H1 (cell line): ENCODE results near the gene PIK3R3. TPM values are rescaled to one million over a fixed set of nuclear protein-coding genes. Genes with fewer than 3 reads are reported as not detected.

ENCODE experiments used
- CTCF ChIA-PET: fragments of 300-600 bp; sonication (Branson Sonifier 250); formaldehyde crosslinking; loops from one replicate; lab custom pipeline; 2021; ENCODE audit not compliant: partially characterized antibody; lab: Charles Lee
- POLR2A ChIA-PET: fragments of 300-600 bp; sonication (Branson Sonifier 250); formaldehyde crosslinking; loops from one replicate; lab custom pipeline; 2021; ENCODE audit warnings: inconsistent platforms; ENCODE audit not compliant: partially characterized antibody; lab: Charles Lee
- DNase-seq, 2 experiments: peaks; one replicate each; pipeline versions ENCODE4 v3.0.0 to v3.0.0-alpha.2; 2010 to 2022; ENCODE audit warnings: low spot score in 2 of 2, low read depth in 1 of 2, mixed read lengths in 1 of 2
- FAIRE-seq: peaks from 2 replicates; lab custom pipeline; 2011; peaks lifted over from hg19 to GRCh38; lab: Jason Lieb, UNC
- H2AFZ ChIP-seq: 2 replicates; pipeline ENCODE4 v1.8.1; 2012; ENCODE audit warnings: low read length, inconsistent platforms
- H2AK5ac ChIP-seq: 2 replicates; pipeline ENCODE4 v1.6.1; 2013; ENCODE audit warnings: low read depth, low read length
- H2BK120ac ChIP-seq: replicated peaks from 2 replicates; pipeline ENCODE3; 2013; ENCODE audit warnings: low read depth, low read length, inconsistent platforms
- H2BK12ac ChIP-seq: 2 replicates; pipeline ENCODE4 v1.6.1; 2013; ENCODE audit warnings: low read depth, low read length
- H2BK15ac ChIP-seq: 2 replicates; pipeline ENCODE4 v1.6.1; 2013; ENCODE audit warnings: low read length
- H2BK20ac ChIP-seq: 2 replicates; pipeline ENCODE4 v1.6.1; 2013; ENCODE audit warnings: low read length
- H2BK5ac ChIP-seq: 2 replicates; pipeline ENCODE4 v1.6.1; 2013; ENCODE audit warnings: low read depth, low read length
- H3K14ac ChIP-seq: 2 replicates; pipeline ENCODE4 v1.6.1; 2013; ENCODE audit warnings: inconsistent platforms; ENCODE audit not compliant: insufficient read length
- H3K18ac ChIP-seq: 2 replicates; pipeline ENCODE4 v1.6.1; 2013; ENCODE audit warnings: low read length; ENCODE audit errors: extremely low read depth
- H3K23ac ChIP-seq: 2 replicates; pipeline ENCODE4 v1.6.1; 2013; ENCODE audit warnings: inconsistent platforms; ENCODE audit not compliant: insufficient read length
- H3K23me2 ChIP-seq: 2 replicates; pipeline ENCODE4 v1.6.1; 2013; ENCODE audit warnings: low read depth, low read length
- H3K27ac ChIP-seq: 2 replicates; pipeline ENCODE4 v1.6.1; 2011; ENCODE audit warnings: low read depth, low read length, inconsistent platforms
- H3K27me3 ChIP-seq, 4 experiments: replicated peaks in 1 of 4; 1 replicate in 1 of 4; 2 replicates in 3 of 4; pipeline versions ENCODE4 v1.6.1 to v1.8.1; 2011 to 2013; ENCODE audit warnings: low read length in 3 of 4, mild to moderate bottlenecking in 3 of 4, inconsistent platforms in 2 of 4, mixed read lengths in 2 of 4, moderate library complexity in 1 of 4; ENCODE audit not compliant: control insufficient read depth in 3 of 4, insufficient read depth in 3 of 4; ENCODE audit errors: extremely low read depth in 1 of 4
- H3K36me3 ChIP-seq, 4 experiments: 2 replicates each; pipeline versions ENCODE4 v1.6.1 to v1.8.1; 2011 to 2013; ENCODE audit warnings: mild to moderate bottlenecking in 4 of 4, low read length in 3 of 4, moderate library complexity in 2 of 4, control low read depth in 1 of 4, inconsistent platforms in 1 of 4; ENCODE audit not compliant: insufficient read depth in 4 of 4, control insufficient read depth in 2 of 4
- H3K4ac ChIP-seq: replicated peaks from 2 replicates; pipeline ENCODE3; 2013; ENCODE audit warnings: low read length, low read depth, mixed read lengths, inconsistent platforms; ENCODE audit not compliant: insufficient read length
- H3K4me1 ChIP-seq, 4 experiments: replicated peaks in 1 of 4; 1 replicate in 1 of 4; 2 replicates in 3 of 4; pipeline versions ENCODE4 v1.6.1 to v1.8.1; 2011 to 2013; ENCODE audit warnings: low read length in 3 of 4, inconsistent platforms in 2 of 4, mixed read lengths in 1 of 4; ENCODE audit not compliant: insufficient read depth in 4 of 4, control insufficient read depth in 3 of 4
- H3K4me2 ChIP-seq, 2 experiments: 2 replicates each; pipeline versions ENCODE4 v1.6.1 to v1.8.1; 2011 to 2013; ENCODE audit warnings: low read depth in 2 of 2, low read length in 2 of 2, control low read depth in 1 of 2, inconsistent platforms in 1 of 2, mild to moderate bottlenecking in 1 of 2; ENCODE audit not compliant: insufficient read depth in 1 of 2
- H3K4me3 ChIP-seq, 4 experiments: fragments of 200-600, 300-600 bp in 1 of 4; sonication (generic), shearing (Covaris generic), sonication (Bioruptor Twin) in 1 of 4; 2 replicates each; pipeline versions ENCODE4 v1.5.1 to v1.8.1; 2011 to 2016; ENCODE audit warnings: low read length in 4 of 4, low read depth in 3 of 4, control low read depth in 2 of 4, inconsistent platforms in 2 of 4, mild to moderate bottlenecking in 2 of 4, mixed read lengths in 1 of 4, moderate library complexity in 1 of 4; ENCODE audit not compliant: insufficient read depth in 2 of 4; ENCODE audit errors: extremely low read depth in 1 of 4
- H3K56ac ChIP-seq: replicated peaks from 2 replicates; pipeline ENCODE3; 2013; ENCODE audit warnings: low read depth, mild to moderate bottlenecking, mixed read lengths, low read length, inconsistent platforms; ENCODE audit not compliant: insufficient read length
- H3K79me1 ChIP-seq: 2 replicates; pipeline ENCODE4 v1.6.1; 2013; ENCODE audit warnings: low read depth, low read length, control low read depth
- H3K79me2 ChIP-seq, 2 experiments: 2 replicates each; pipeline versions ENCODE4 v1.6.1 to v1.8.1; 2012 to 2013; ENCODE audit warnings: low read length in 2 of 2, mild to moderate bottlenecking in 2 of 2, inconsistent platforms in 1 of 2; ENCODE audit not compliant: insufficient read depth in 2 of 2, control insufficient read depth in 1 of 2
- H3K9ac ChIP-seq, 4 experiments: replicated peaks in 1 of 4; 1 replicate in 1 of 4; 2 replicates in 3 of 4; pipeline versions ENCODE4 v1.6.1 to v1.8.1; 2011 to 2013; ENCODE audit warnings: low read depth in 3 of 4, low read length in 3 of 4, control low read depth in 2 of 4, mild to moderate bottlenecking in 2 of 4, moderate library complexity in 2 of 4, inconsistent platforms in 1 of 4; ENCODE audit errors: extremely low read depth in 1 of 4
- H3K9me3 ChIP-seq, 2 experiments: 2 replicates each; pipeline versions ENCODE4 v1.6.1 to v1.8.1; 2012 to 2013; ENCODE audit warnings: mild to moderate bottlenecking in 2 of 2, moderate library complexity in 2 of 2, control low read depth in 1 of 2, inconsistent platforms in 1 of 2, low read depth in 1 of 2, low read length in 1 of 2, mixed read lengths in 1 of 2; ENCODE audit not compliant: insufficient read depth in 2 of 2
- H4K20me1 ChIP-seq, 2 experiments: replicated peaks in 1 of 2; 2 replicates each; pipeline versions ENCODE3 to v1.8.1; 2011 to 2013; ENCODE audit warnings: inconsistent platforms in 2 of 2, low read length in 2 of 2, mild to moderate bottlenecking in 1 of 2; ENCODE audit not compliant: insufficient read depth in 2 of 2, control insufficient read depth in 1 of 2
- H4K5ac ChIP-seq: 2 replicates; pipeline ENCODE4 v1.6.1; 2013; ENCODE audit warnings: low read length, low read depth, mixed read lengths, inconsistent platforms; ENCODE audit not compliant: insufficient read length
- H4K8ac ChIP-seq: 2 replicates; pipeline ENCODE4 v1.8.0; 2013; ENCODE audit warnings: mild to moderate bottlenecking, moderate library complexity, low read length, inconsistent platforms; ENCODE audit not compliant: insufficient read depth; ENCODE audit errors: extremely low read depth
- H4K91ac ChIP-seq: replicated peaks from 2 replicates; pipeline ENCODE3; 2013; ENCODE audit warnings: low read length, mixed read lengths, inconsistent platforms; ENCODE audit not compliant: insufficient read length
- ATF2 ChIP-seq: IDR thresholded peaks from 2 replicates; pipeline ENCODE4 v1.6.1; 2012; ENCODE audit warnings: low read length, inconsistent platforms
- CBX8 ChIP-seq: fragments of 300-800, 300-1000 bp; sonication (generic); IDR thresholded peaks from 2 replicates; pipeline ENCODE4 v1.7.1; 2016; ENCODE audit warnings: low read depth, low read length, borderline replicate concordance
- EP300 ChIP-seq, 2 experiments: IDR thresholded peaks; 1 replicate in 1 of 2; 2 replicates in 1 of 2; pipeline ENCODE4 v1.6.1; 2011 to 2012; ENCODE audit warnings: low read depth in 2 of 2, low read length in 2 of 2, mild to moderate bottlenecking in 2 of 2, borderline replicate concordance in 1 of 2, inconsistent platforms in 1 of 2, moderate library complexity in 1 of 2
- RAD21 ChIP-seq, 2 experiments: IDR thresholded peaks in 1 of 2; conservative IDR thresholded peaks in 1 of 2; 2 replicates each; pipeline ENCODE4 v1.6.1; 2011; ENCODE audit warnings: low read depth in 2 of 2, low read length in 2 of 2, improper control_type of control experiment in 1 of 2, inconsistent platforms in 1 of 2, mild to moderate bottlenecking in 1 of 2, moderate library complexity in 1 of 2
- TBP ChIP-seq: IDR thresholded peaks from 2 replicates; pipeline ENCODE4 v1.6.1; 2011; ENCODE audit warnings: low read depth, low read length, improper control_type of control experiment
- YY1 ChIP-seq: IDR thresholded peaks from 2 replicates; pipeline ENCODE4 v1.6.1; 2011; ENCODE audit warnings: low read depth, mild to moderate bottlenecking, low read length
- WGBS, 2 experiments: shearing (Covaris generic) in 1 of 2; methylation state at CpG; one replicate each; pipeline versions ENCODE4 v1.1.6 to v1.1.7; 2013 to 2015; ENCODE audit warnings: low lambda C conversion rate in 2 of 2, mixed read lengths in 2 of 2, inconsistent platforms in 1 of 2, low coverage in 1 of 2, missing lambda C conversion rate in 1 of 2; ENCODE audit not compliant: insufficient replicate concordance in 2 of 2, insufficient coverage in 1 of 2, insufficient read length in 1 of 2; ENCODE audit errors: extremely low coverage in 1 of 2, missing lambda C conversion rate in 1 of 2; 5-methylcytosine and 5-hydroxymethylcytosine counted together
- polyA plus RNA-seq, 7 experiments: library from polyadenylated mRNA; depleted of rRNA in 3 of 7; stranded (reverse) in 5 of 7; unstranded in 2 of 7; fragments of >200 nt in 5 of 7; fragments of 200-250 nt in 2 of 7; gene quantifications; 1 replicate in 5 of 7; 2 replicates in 1 of 7; 4 replicates in 1 of 7; pipeline versions ENCODE4 v1.2.1 to v1.2.3, GENCODE V29; 2011 to 2013; ENCODE audit warnings: missing spikeins in 2 of 7, mixed read lengths in 2 of 7
- total RNA-seq: library from RNA; stranded (reverse); fragmentation: NEBNext Ultra II Directional; extraction: Animal tissue kit (Norgen Biotek cat#: 25700); gene quantifications from 2 replicates; pipeline ENCODE4 v1.2.1, GENCODE V29; 2021

Gene PIK3R3
- total and polyA plus RNA-seq, 2 of the 8 experiments (the other 6 are each of a cell fraction or from before 2014, with no cell fraction given) = 5.3 to 13.6 TPM

DNA sequence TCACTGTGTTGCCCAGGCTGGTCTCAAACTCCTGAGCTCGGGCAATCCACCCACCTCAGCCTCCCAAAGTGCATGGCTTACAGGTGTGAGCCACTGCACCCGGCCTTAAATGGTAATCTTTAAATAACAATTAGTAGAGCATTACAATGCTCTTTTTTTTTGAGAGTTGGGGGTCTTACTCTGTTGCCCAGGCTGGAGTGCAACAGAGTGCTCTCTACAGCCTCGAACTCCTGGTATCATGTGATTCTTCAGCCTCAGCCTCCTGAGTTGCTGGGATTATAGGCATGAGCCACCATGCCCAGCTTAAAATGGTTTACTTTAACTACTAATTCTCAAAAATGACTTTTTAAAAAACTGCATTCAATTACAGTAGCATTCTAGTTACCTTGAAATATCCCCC, 52.2 kb downstream of the PIK3R3 start:
- no peak overlapping the region for H2BK12ac ChIP-seq
- no peak overlapping the region for H3K18ac ChIP-seq
- no peak overlapping the region for H3K14ac ChIP-seq
- H2AK5ac ChIP-seq = no peak overlapping the region
- WGBS, 2 experiments = 81% methylated on average over 3 of the region's 3 CpGs; no CpG with 5 or more reads in 1 of the 2 experiments
- no peaks in the 10 kb centered on the region; the same call in 1 of the 2 replicates for H3K79me1 ChIP-seq
- H4K8ac ChIP-seq = no peak overlapping the region
- no peak overlapping the region for H4K91ac ChIP-seq
- DNase-seq (no peak), FAIRE-seq (no peak)
- H3K4me2 ChIP-seq = no peak overlapping the region
- no peaks in the 10 kb centered on the region for H3K9me3 ChIP-seq
- H4K5ac ChIP-seq = no peak overlapping the region
- peaks cover 0 to 2% of the 10 kb centered on the region in 2 experiments for H4K20me1 ChIP-seq
- CTCF ChIA-PET = interaction anchor here (0.6 to 0.9 kb wide), 2 partner anchors 8 to 66 kb away, joined by 3 read pairs; no protein-coding TSS in a partner anchor
- 0 out of 4 replicates have a peak, but pooled peaks cover 0 to 2% of the 10 kb centered on the region in 2 experiments for H3K79me2 ChIP-seq
- H2AFZ ChIP-seq = no peak overlapping the region
- TF ChIP-seq RAD21 (IDR thresholded peaks at IDR 0.05 in 1 of 2, conservative IDR thresholded peaks at IDR 0.05 in 1 of 2; ENCODE audit: low read depth in 2 of 2, low read length in 2 of 2) = no peak
- TF ChIP-seq YY1 = no peak
- TF ChIP-seq TBP = no peak
- TF ChIP-seq CBX8 = no peak
- TF ChIP-seq ATF2 = no peak
- TF ChIP-seq EP300 (IDR thresholded peaks at IDR 0.05; ENCODE audit: borderline replicate concordance in 1 of 2, low read depth in 2 of 2, low read length in 2 of 2) = no peak
- TF ChIP-seq, all 59 proteins: peak for 0
- no peaks in the 10 kb centered on the region; a peak in 1 of 8 replicates for H3K36me3 ChIP-seq
- no peaks in the 10 kb centered on the region for H3K27me3 ChIP-seq
- POLR2A ChIA-PET = interaction anchor here (1.3 kb wide), 1 partner anchor 10 kb away, joined by 3 read pairs; no protein-coding TSS in a partner anchor
- no peak overlapping the region for H3K27ac ChIP-seq
- no peaks in the 10 kb centered on the region for H3K23me2 ChIP-seq
- H3K56ac ChIP-seq = no peak overlapping the region
- no peak overlapping the region for H2BK20ac ChIP-seq
- no peak overlapping the region for H3K4ac ChIP-seq
- H2BK5ac ChIP-seq = no peak overlapping the region
- H2BK15ac ChIP-seq = no peak overlapping the region
- no peak overlapping the region for H3K23ac ChIP-seq
- H3K9ac ChIP-seq = no peak overlapping the region
- no peak overlapping the region for H3K4me3 ChIP-seq
- no peak overlapping the region for H2BK120ac ChIP-seq
- H3K4me1 ChIP-seq = no peaks in the 10 kb centered on the region
